Measurements from ENCODE around the gene UPK3BL2. TPM values are rescaled to one million over a fixed set of nuclear protein-coding genes. Genes with fewer than 3 reads are reported as not detected.
"Not testable (repeated sequence)": the region's sequence is repeated elsewhere in the genome, so short reads cannot be mapped to it uniquely, and the experiment has no call there.

Gene UPK3BL2
- polyA plus RNA-seq, 4 donors, result 5.8 to 15.4 (median 10.8) TPM

DNA sequence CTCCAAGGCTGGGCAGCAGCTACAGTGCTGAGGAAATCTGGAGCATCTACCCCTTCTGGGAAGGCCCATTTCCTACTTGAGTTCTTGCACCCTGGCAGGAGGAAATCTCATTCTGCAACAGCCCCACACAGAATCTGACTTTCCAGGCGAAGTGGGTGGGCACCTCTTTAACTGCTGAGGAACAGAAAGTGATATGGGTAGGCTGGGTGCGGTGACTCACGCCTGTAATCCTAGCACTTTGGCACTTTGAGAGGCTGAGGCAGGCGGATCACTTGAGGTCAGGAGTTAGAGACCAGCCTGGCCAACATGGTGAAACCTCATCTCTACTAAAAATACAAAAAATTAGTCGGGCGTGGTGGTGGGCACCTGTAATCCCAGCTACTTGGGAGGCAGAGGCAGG is 31.1 kb upstream of the UPK3BL2 start:
- WGBS, 3 donors, result no CpG with 5 or more reads among the region's 6 CpGs
- not testable (repeated sequence) for H3K27ac ChIP-seq (ENCODE audit: low read depth in 1 of 3, low read length in 2 of 3); FAIRE-seq; DNase-seq; H3K4me1 ChIP-seq (ENCODE audit: control insufficient read depth in 3 of 3, insufficient read depth in 2 of 3, low read depth in 1 of 3, low read length in 2 of 3); H3K36me3 ChIP-seq (ENCODE audit: control insufficient read depth in 3 of 3, insufficient read depth in 2 of 3, low read depth in 1 of 3, low read length in 3 of 3); H3K27me3 ChIP-seq (ENCODE audit: control insufficient read depth in 3 of 3, insufficient read depth in 3 of 3, low read length in 3 of 3); H3K4me3 ChIP-seq (ENCODE audit: low read depth in 1 of 3, low read length in 3 of 3); H3K9me3 ChIP-seq (ENCODE audit: control insufficient read depth in 2 of 2, insufficient read depth in 1 of 2, low read depth in 1 of 2, low read length in 1 of 2)

DNA sequence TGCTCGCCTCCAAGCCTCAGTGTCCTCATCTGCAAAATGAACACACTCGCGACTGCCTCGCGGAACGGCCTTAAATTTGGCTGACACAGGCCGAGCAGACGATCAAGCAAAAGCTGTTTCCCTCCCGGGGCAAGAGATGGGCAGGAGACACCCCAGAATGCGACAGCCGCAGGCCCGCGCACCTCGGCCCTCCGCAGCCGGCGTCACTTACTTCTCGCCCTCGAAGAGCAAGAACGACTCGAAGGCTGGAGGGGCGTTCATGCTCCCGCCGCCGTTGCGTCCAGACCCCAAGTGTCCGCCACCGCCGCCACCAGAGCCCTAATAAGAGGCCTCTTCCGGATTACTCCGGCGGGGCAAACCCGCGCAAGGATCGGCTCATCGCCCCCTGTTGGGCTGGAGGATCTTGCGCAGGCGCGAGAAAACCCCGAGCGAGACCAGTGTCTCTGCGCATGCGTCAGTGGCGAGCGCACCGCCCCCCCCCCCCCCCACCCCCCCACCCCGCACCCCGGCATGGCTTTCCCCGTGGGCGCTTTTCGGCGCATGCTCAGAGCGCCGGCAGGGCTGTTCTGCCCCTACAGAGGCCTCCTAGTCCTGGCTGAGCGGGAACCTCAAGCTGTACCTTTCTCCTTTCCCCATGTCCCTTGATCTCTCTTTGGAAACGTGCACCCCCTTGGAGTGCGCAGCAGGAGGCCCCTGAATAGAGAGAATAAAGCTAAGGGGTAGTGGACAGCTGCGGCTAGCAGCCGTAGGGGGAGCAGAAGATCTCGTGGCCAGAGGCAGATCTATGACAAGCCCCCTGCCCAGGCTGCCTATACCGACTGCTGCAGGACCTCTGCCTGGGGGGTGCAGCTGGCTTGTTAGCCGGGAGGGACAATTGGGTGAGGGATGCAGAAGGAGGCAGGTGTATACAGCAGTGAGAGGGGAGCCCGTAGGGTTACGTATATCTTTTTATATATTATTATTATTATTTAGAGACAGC is 29.1 kb upstream of the UPK3BL2 start, which contains the start of gene POLR2J3:
POLR2J3 (minus strand) TSS at position 323 of the 979 bp plus-strand sequence; CDS start at position 261, 62 bp downstream.
- H3K27me3 ChIP-seq (ENCODE audit: control insufficient read depth in 3 of 3, insufficient read depth in 3 of 3, low read length in 3 of 3); H3K9me3 ChIP-seq (ENCODE audit: control insufficient read depth in 2 of 2, insufficient read depth in 1 of 2, low read depth in 1 of 2, low read length in 1 of 2); H3K4me1 ChIP-seq (ENCODE audit: control insufficient read depth in 3 of 3, insufficient read depth in 2 of 3, low read depth in 1 of 3, low read length in 2 of 3); FAIRE-seq; H3K36me3 ChIP-seq (ENCODE audit: control insufficient read depth in 3 of 3, insufficient read depth in 2 of 3, low read depth in 1 of 3, low read length in 3 of 3): not testable (repeated sequence)
- H3K4me3 ChIP-seq (ENCODE audit: low read depth in 1 of 3, low read length in 3 of 3), result peak within 1 kb of the TSS; percentile 57 to 73 (median 66)
- 0% methylated on average over 47 to 54 of the region's 64 CpGs for whole genome bisulfite sequencing, 3 donors
- peak; percentile 81 to 92 for DNase-seq
- peak within 1 kb of the TSS in 1 of 3 donors; percentile 70 for H3K27ac ChIP-seq (ENCODE audit: low read depth in 1 of 3, low read length in 2 of 3)

DNA sequence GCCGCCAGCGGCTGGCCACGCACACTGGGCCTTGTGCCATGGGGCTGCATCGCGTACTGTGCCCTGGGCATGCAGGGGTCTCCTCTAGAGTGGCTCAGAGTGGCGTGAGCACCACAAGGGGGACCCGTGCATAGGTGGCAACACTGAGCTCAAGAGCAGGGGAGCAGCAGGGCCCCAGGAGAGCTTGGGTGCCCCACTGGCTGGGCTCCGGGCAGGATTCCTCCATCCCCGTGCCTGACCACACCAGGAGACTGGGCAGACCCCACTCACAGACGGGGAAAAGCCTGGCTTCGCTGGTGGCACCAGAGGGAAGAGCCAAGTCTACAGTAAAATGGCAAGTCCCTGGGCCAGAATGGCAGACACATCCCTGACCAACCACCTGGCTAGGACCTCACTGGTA is 25.1 kb upstream of the UPK3BL2 start:
- FAIRE-seq; DNase-seq; H3K36me3 ChIP-seq (ENCODE audit: control insufficient read depth in 3 of 3, insufficient read depth in 2 of 3, low read depth in 1 of 3, low read length in 3 of 3); H3K4me3 ChIP-seq (ENCODE audit: low read depth in 1 of 3, low read length in 3 of 3); H3K27me3 ChIP-seq (ENCODE audit: control insufficient read depth in 3 of 3, insufficient read depth in 3 of 3, low read length in 3 of 3); H3K9me3 ChIP-seq (ENCODE audit: control insufficient read depth in 2 of 2, insufficient read depth in 1 of 2, low read depth in 1 of 2, low read length in 1 of 2); H3K27ac ChIP-seq (ENCODE audit: low read depth in 1 of 3, low read length in 2 of 3); H3K4me1 ChIP-seq (ENCODE audit: control insufficient read depth in 3 of 3, insufficient read depth in 2 of 3, low read depth in 1 of 3, low read length in 2 of 3): not testable (repeated sequence)
- WGBS, 3 donors, result 96 to 100% (median 97%) methylated on average over 2 to 4 of the region's 11 CpGs

DNA sequence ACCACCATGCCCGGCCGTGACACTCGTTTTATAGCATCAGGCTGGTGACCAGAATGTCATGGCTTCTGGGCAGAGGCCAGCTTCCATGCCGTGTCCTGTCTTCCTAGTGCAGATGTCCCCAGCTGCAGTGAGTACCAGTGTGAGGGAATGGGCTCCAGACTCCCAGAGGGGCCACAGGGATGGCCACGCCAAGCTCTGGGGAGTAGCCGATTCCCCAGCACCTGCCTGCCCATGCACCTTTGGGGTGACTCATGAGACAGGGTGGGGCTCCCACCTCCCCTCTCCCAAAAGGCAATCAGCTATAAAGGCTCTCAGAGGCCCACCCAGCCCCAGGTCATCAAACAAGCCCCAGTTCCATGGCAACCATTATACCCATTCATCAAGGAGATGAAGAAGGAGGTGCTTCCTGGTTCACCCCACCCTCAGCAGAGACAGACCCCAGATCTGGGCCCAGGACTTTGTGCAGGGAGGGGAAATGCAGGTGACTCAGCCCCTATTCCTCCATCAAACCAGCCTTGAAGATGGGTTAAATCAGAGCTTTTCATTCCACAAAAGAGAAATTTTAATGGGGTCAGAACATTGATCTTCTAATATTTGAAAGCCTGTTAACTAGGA is 7.4 kb upstream of the UPK3BL2 start, which contains the start of gene SPDYE2:
SPDYE2 (plus strand) TSS at position 419 of the 615 bp plus-strand sequence. CDS start 2,030 bp downstream, outside the sequence.
- not testable (repeated sequence) for H3K9me3 ChIP-seq (ENCODE audit: control insufficient read depth in 2 of 2, insufficient read depth in 1 of 2, low read depth in 1 of 2, low read length in 1 of 2); H3K36me3 ChIP-seq (ENCODE audit: control insufficient read depth in 3 of 3, insufficient read depth in 2 of 3, low read depth in 1 of 3, low read length in 3 of 3); H3K4me1 ChIP-seq (ENCODE audit: control insufficient read depth in 3 of 3, insufficient read depth in 2 of 3, low read depth in 1 of 3, low read length in 2 of 3); H3K4me3 ChIP-seq (ENCODE audit: low read depth in 1 of 3, low read length in 3 of 3); DNase-seq; H3K27ac ChIP-seq (ENCODE audit: low read depth in 1 of 3, low read length in 2 of 3); FAIRE-seq; H3K27me3 ChIP-seq (ENCODE audit: control insufficient read depth in 3 of 3, insufficient read depth in 3 of 3, low read length in 3 of 3)
- WGBS, 3 donors, result no CpG with 5 or more reads among the region's 6 CpGs

DNA sequence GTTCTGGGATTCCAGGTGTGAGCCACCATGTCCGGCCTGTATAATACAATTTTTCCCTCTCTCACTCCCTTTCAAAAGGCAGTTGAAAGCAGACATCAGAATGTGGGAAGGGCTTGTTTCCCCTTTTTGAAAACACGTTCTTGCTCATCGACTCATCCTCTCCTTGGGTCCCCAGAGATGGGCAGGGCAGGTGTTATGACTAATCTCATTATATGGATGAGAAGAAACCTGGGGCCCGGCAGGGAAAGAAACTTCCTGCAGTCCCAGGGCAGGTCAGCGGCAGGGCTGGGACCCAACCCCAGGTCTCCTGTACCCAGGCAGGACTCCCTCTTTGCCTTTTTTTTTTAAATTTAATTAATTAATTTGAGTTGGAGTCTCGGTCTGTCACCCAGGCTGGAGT is 2.9 kb upstream of the UPK3BL2 start:
- H3K27ac ChIP-seq (ENCODE audit: low read depth in 1 of 3, low read length in 2 of 3); FAIRE-seq; H3K36me3 ChIP-seq (ENCODE audit: control insufficient read depth in 3 of 3, insufficient read depth in 2 of 3, low read depth in 1 of 3, low read length in 3 of 3); H3K4me3 ChIP-seq (ENCODE audit: low read depth in 1 of 3, low read length in 3 of 3); DNase-seq; H3K27me3 ChIP-seq (ENCODE audit: control insufficient read depth in 3 of 3, insufficient read depth in 3 of 3, low read length in 3 of 3); H3K4me1 ChIP-seq (ENCODE audit: control insufficient read depth in 3 of 3, insufficient read depth in 2 of 3, low read depth in 1 of 3, low read length in 2 of 3); H3K9me3 ChIP-seq (ENCODE audit: control insufficient read depth in 2 of 2, insufficient read depth in 1 of 2, low read depth in 1 of 2, low read length in 1 of 2): not testable (repeated sequence)
- 83 to 86% methylated on average over 1 to 2 of the region's 6 CpGs; no CpG with 5 or more reads in 1 of the 3 donors for WGBS, 3 donors

DNA sequence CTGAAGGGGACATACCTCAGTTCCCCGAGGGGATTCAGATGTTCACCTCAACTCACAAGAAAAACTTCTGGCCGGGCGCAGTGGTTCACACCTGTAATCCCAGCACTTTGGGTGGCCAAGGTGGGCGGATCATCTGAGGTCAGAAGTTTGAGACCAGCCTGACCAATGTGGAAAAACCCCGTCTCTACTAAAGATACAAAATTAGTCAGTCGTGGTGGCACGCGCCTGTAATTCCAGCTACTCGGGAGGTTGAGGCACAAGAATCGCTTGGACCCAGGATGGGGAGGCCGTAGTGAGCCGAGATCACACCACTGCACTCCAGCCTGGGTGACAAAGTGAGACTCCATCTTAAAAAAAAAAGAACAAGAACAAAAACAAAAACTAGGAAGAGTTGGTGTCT is 1.8 kb upstream of the UPK3BL2 start:
- not testable (repeated sequence) for H3K9me3 ChIP-seq (ENCODE audit: control insufficient read depth in 2 of 2, insufficient read depth in 1 of 2, low read depth in 1 of 2, low read length in 1 of 2); H3K27ac ChIP-seq (ENCODE audit: low read depth in 1 of 3, low read length in 2 of 3); FAIRE-seq; H3K36me3 ChIP-seq (ENCODE audit: control insufficient read depth in 3 of 3, insufficient read depth in 2 of 3, low read depth in 1 of 3, low read length in 3 of 3); H3K4me3 ChIP-seq (ENCODE audit: low read depth in 1 of 3, low read length in 3 of 3); H3K27me3 ChIP-seq (ENCODE audit: control insufficient read depth in 3 of 3, insufficient read depth in 3 of 3, low read length in 3 of 3); H3K4me1 ChIP-seq (ENCODE audit: control insufficient read depth in 3 of 3, insufficient read depth in 2 of 3, low read depth in 1 of 3, low read length in 2 of 3); DNase-seq
- 81 to 94% (median 84%) methylated on average over 6 to 8 of the region's 12 CpGs for WGBS, 3 donors

DNA sequence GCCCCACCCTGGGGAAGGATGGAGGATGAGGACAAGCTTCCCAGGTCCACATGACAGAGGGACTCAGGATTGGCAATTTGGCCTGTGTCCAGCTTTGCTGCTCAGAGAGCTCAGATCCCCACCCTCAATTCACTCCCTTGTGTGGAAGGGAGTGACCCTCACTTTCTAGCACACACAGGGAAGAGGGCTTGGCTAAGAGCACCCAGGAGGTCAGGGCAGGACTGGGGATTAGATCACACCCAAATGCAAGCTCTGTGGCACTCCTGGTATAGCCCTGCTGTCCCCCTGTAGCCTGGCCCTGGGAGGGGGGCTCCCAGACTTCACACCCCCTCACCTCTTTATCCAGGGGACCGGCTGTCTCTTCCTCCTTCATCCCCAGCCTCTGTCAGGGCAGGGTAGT is 876 bp upstream of the UPK3BL2 start:
- not testable (repeated sequence) for H3K27ac ChIP-seq (ENCODE audit: low read depth in 1 of 3, low read length in 2 of 3); H3K27me3 ChIP-seq (ENCODE audit: control insufficient read depth in 3 of 3, insufficient read depth in 3 of 3, low read length in 3 of 3); FAIRE-seq; H3K4me3 ChIP-seq (ENCODE audit: low read depth in 1 of 3, low read length in 3 of 3); H3K36me3 ChIP-seq (ENCODE audit: control insufficient read depth in 3 of 3, insufficient read depth in 2 of 3, low read depth in 1 of 3, low read length in 3 of 3); H3K4me1 ChIP-seq (ENCODE audit: control insufficient read depth in 3 of 3, insufficient read depth in 2 of 3, low read depth in 1 of 3, low read length in 2 of 3); DNase-seq; H3K9me3 ChIP-seq (ENCODE audit: control insufficient read depth in 2 of 2, insufficient read depth in 1 of 2, low read depth in 1 of 2, low read length in 1 of 2)
- WGBS, 3 donors, result no CpG with 5 or more reads among the region's 1 CpG

DNA sequence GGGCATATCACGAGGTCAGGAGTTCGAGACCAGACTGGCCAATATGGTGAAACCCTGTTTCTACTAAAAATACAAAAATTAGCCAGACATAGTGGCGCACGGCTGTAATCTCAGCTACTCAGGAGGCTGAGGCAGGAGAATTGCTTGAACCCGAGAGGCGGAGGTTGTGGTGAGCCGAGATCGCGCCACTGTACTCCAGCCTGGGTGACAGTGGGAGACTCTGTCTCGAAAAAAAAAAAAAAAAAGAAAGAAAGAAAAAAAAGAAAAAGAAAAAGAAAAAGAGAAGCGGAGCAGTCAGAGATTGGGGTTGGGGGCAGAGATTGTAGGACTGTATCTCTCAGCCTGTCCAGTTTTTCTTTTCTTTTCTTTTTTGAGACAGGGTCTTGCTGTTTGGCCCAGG is 725 bp downstream of the UPK3BL2 start:
- WGBS, 3 donors, result 91 to 95% (median 94%) methylated on average over 7 of the region's 11 CpGs
- FAIRE-seq; H3K27me3 ChIP-seq (ENCODE audit: control insufficient read depth in 3 of 3, insufficient read depth in 3 of 3, low read length in 3 of 3); H3K27ac ChIP-seq (ENCODE audit: low read depth in 1 of 3, low read length in 2 of 3); H3K4me1 ChIP-seq (ENCODE audit: control insufficient read depth in 3 of 3, insufficient read depth in 2 of 3, low read depth in 1 of 3, low read length in 2 of 3); DNase-seq; H3K36me3 ChIP-seq (ENCODE audit: control insufficient read depth in 3 of 3, insufficient read depth in 2 of 3, low read depth in 1 of 3, low read length in 3 of 3); H3K9me3 ChIP-seq (ENCODE audit: control insufficient read depth in 2 of 2, insufficient read depth in 1 of 2, low read depth in 1 of 2, low read length in 1 of 2); H3K4me3 ChIP-seq (ENCODE audit: low read depth in 1 of 3, low read length in 3 of 3): not testable (repeated sequence)

Data from small intestine (tissue), 7 donors.